Spleen (tissue), 7 donors: ENCODE data around the gene AFAP1L1.

Source experiments
- POLR2A ChIP-seq, 3 donors: fragments of 450-650 bp; IDR thresholded peaks; one replicate each; pipeline ENCODE4 v1.5.1; 2017; ENCODE audit warnings: antibody characterized with exemption in 3 of 3, mild to moderate bottlenecking in 1 of 3
- TF ChIP-seq, protein P1 (sequence below), 11 experiments: fragments of 200-600 bp in 7 of 11; fragments of 450-650 bp in 4 of 11; sonication (generic) in 4 of 11; IDR thresholded peaks in 8 of 11; conservative IDR thresholded peaks in 3 of 11; 1 replicate in 7 of 11; 2 replicates in 4 of 11; pipeline versions ENCODE4 v1.4.0 to v1.8.0; 2016 to 2021; ENCODE audit warnings: antibody characterized with exemption in 11 of 11, inconsistent platforms in 4 of 11, mild to moderate bottlenecking in 1 of 11
- donor health status: DM: no; HTN: no; CAD: no; lungs with moderate emphysema.
- donor health status: DM: no; HTN: no; CAD: no.
- donor health status: DM: no; HTN: no; CAD: no.

DNA sequence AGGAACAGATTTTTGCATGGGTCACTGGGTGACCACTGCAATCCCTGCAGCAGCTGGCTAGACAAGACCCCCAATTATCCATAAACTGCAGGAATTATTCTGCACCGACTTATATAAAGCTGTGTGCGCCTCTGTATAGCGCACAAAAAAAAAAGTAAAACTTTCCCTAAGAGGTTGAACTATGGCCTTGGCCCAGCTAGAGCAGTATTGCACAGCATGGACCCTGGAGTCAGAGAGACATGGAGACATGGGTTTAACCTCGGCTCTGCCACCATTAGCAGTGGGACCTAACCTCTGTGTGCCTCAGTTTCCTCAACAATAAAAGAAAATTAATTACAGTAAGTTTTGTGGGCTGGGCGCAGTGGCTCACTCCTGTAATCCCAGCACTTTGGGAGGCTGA is 56.5 kb downstream of the AFAP1L1 start:
- TF ChIP-seq, protein P1, sequence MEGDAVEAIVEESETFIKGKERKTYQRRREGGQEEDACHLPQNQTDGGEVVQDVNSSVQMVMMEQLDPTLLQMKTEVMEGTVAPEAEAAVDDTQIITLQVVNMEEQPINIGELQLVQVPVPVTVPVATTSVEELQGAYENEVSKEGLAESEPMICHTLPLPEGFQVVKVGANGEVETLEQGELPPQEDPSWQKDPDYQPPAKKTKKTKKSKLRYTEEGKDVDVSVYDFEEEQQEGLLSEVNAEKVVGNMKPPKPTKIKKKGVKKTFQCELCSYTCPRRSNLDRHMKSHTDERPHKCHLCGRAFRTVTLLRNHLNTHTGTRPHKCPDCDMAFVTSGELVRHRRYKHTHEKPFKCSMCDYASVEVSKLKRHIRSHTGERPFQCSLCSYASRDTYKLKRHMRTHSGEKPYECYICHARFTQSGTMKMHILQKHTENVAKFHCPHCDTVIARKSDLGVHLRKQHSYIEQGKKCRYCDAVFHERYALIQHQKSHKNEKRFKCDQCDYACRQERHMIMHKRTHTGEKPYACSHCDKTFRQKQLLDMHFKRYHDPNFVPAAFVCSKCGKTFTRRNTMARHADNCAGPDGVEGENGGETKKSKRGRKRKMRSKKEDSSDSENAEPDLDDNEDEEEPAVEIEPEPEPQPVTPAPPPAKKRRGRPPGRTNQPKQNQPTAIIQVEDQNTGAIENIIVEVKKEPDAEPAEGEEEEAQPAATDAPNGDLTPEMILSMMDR (IDR thresholded peaks at IDR 0.05 in 8 of 11, conservative IDR thresholded peaks at IDR 0.05 in 3 of 11): no peak
- no peak for TF ChIP-seq POLR2A (IDR thresholded peaks at IDR 0.05)
